Measurements from ENCODE around the gene GPR63. TPM values are rescaled to one million over a fixed set of nuclear protein-coding genes. Genes with fewer than 3 reads are reported as not detected.

Gene GPR63
- total RNA-seq, 2 donors from 2014 or later, result 1.3 to 2.3 TPM

- H3K4me1 ChIP-seq, result no peaks in the 10 kb centered on the region
- WGBS, 2 donors, result 75% methylated on average over 1 of the region's 1 CpG
- no peak for DNase-seq
- H3K27me3 ChIP-seq, result no peaks in the 10 kb centered on the region
- H3K4me3 ChIP-seq, result no peak overlapping the region
- no peaks in the 10 kb centered on the region for H3K36me3 ChIP-seq (replicated peaks in 1 of 2; ENCODE audit: insufficient read depth in 1 of 2, low read depth in 2 of 2)
- H3K9me3 ChIP-seq, result no peaks in the 10 kb centered on the region
- no peak for ATAC-seq
- H3K27ac ChIP-seq, result no peak overlapping the region
- intact Hi-C loops (cut with DNase I), result no loop called here
- TF ChIP-seq CTCF (IDR thresholded peaks at IDR 0.05), result no peak
- TF ChIP-seq POLR2A (IDR thresholded peaks at IDR 0.05), result no peak
Observed at GRCh38 chr6:96872976-96873375, 35.7 kb upstream of the GPR63 start.

DNA sequence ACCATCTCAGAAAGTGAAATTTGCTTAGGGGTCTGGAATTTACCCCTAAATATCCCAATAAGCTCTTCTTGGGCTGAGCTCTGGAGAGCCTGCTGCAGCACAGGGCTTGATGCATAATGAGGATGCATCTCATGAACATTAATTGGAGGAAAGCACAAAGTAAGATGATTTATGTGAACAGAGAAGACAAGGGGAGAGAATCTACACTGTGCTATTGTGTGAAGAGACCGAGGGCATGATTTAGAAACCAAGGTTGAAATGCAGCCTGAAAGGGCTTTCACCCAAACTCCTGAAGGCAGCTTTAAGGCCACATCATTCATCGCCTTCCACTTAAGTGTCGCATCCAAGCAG is 27.8 kb upstream of the GPR63 start:
- 95 to 96% methylated on average over 3 of the region's 3 CpGs for WGBS, 2 donors
- intact Hi-C loops (cut with DNase I), result no loop called here
- Histone ChIP-seq H3K9me3 (no peaks in the 10 kb centered on the region), H3K36me3 (replicated peaks in 1 of 2; ENCODE audit: insufficient read depth in 1 of 2, low read depth in 2 of 2) (no peaks in the 10 kb centered on the region), H3K4me1 (no peaks in the 10 kb centered on the region), H3K4me3 (no peak overlapping the region), H3K27me3 (no peaks in the 10 kb centered on the region), H3K27ac (no peak overlapping the region)
- no peak for DNase-seq
- ATAC-seq, result no peak
- TF ChIP-seq CTCF (IDR thresholded peaks at IDR 0.05), result no peak
- TF ChIP-seq POLR2A (IDR thresholded peaks at IDR 0.05), result no peak

DNA sequence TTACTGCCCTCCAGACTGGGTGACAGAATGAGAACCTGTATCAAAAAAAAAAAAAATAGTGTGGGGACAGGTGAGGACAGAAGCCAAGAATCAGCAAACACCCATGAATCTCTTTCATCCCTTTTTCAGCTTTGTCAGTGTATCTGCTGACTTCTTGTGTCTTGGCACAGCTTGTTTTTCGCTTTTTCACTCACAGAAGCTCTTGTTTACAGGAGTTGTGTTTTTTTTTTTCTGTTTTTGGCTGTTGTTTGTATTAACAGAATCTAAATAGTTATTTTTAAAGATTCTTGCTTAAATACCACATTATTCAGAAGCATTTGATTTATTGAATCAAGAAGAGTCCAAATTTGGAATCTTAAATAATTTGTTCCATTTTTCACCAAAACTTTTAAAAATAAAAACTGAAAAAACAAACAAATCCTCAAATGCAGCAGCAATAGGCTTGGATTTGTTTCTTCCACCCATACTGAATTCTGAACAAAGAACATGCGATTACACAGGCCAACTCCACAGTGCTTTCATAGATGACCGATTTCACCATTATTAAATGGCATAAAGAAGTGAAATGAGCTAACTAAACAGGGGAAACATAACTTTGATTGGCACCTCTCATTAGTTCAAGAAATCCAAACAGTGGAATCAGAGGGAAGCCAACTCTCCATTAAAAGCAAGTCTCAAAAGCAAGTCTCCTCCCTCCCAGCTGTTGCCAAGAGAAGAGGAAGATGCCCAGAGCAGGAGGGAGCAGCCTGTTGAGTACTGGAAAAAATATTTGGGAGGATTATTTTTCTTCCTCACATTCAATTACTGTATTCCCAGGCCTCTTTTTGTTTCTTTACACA is 27.2 kb upstream of the GPR63 start:
- WGBS, 2 donors, result 57 to 60% methylated on average over 3 of the region's 3 CpGs
- DNase-seq, result no peak
- Histone ChIP-seq H3K27ac (no peak overlapping the region), H3K4me1 (no peaks in the 10 kb centered on the region), H3K4me3 (no peak overlapping the region), H3K36me3 (replicated peaks in 1 of 2; ENCODE audit: insufficient read depth in 1 of 2, low read depth in 2 of 2) (no peaks in the 10 kb centered on the region), H3K9me3 (no peaks in the 10 kb centered on the region), H3K27me3 (no peaks in the 10 kb centered on the region)
- intact Hi-C loops (cut with DNase I), result no loop called here
- ATAC-seq, result no peak
- TF ChIP-seq POLR2A (IDR thresholded peaks at IDR 0.05), result no peak
- no peak for TF ChIP-seq CTCF (IDR thresholded peaks at IDR 0.05)

DNA sequence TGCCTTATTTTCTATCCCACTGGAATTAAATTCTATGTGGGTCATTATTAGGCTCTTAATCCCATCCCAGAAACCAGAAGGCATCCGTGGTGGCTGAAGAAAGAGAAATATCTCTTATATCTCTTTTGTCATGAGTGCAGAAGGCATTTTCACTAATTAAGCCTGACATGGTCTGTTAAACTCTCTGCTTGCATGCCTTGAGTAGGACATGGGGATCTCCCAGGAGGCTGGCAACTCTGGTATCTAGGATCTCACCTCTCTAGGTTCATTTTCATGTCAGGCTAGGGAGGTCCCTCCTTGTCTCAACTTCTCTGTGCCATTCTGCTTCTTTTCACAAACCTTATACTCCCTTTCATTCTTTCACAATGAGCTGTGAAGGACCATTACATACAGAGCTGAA is 25.3 kb upstream of the GPR63 start:
- intact Hi-C loops (cut with DNase I), result no loop called here
- Histone ChIP-seq H3K9me3 (no peaks in the 10 kb centered on the region), H3K36me3 (replicated peaks in 1 of 2; ENCODE audit: insufficient read depth in 1 of 2, low read depth in 2 of 2) (no peaks in the 10 kb centered on the region), H3K4me3 (no peak overlapping the region), H3K27me3 (no peaks in the 10 kb centered on the region), H3K27ac (no peak overlapping the region), H3K4me1 (no peaks in the 10 kb centered on the region)
- WGBS, 2 donors, result 63 to 67% methylated on average over 1 of the region's 1 CpG
- ATAC-seq (no peak), DNase-seq (no peak)
- TF ChIP-seq POLR2A (IDR thresholded peaks at IDR 0.05) (no peak), CTCF (IDR thresholded peaks at IDR 0.05) (no peak)

DNA sequence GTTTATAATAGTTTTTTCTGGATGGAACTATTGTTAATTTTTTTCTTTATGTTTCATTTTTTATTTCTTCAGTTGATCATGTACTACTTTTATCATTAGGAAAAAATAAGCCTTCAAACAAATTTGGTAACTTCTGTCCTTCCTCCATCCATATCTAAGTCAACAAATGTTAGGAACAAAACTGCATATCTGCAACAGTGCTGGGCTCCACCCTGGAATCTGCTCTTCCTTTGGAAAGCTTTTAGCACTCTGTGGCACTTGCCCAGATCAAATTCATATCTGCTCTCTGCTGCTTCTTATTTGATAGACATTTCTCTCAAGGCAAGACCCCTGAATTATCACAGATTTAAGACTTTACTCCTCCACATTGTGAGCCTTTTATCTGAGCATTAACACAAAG is 24.3 kb upstream of the GPR63 start:
- H3K36me3 ChIP-seq (replicated peaks in 1 of 2; ENCODE audit: insufficient read depth in 1 of 2, low read depth in 2 of 2), result no peaks in the 10 kb centered on the region
- no peak overlapping the region for H3K27ac ChIP-seq
- H3K27me3 ChIP-seq, result no peaks in the 10 kb centered on the region
- no peak overlapping the region for H3K4me3 ChIP-seq
- no peak for ATAC-seq
- H3K9me3 ChIP-seq, result no peaks in the 10 kb centered on the region
- DNase-seq, result no peak
- intact Hi-C loops (cut with DNase I), result no loop called here
- no peaks in the 10 kb centered on the region for H3K4me1 ChIP-seq
- TF ChIP-seq CTCF (IDR thresholded peaks at IDR 0.05) (no peak), POLR2A (IDR thresholded peaks at IDR 0.05) (no peak)

All from body of pancreas (tissue), 4 donors.